ENCODE data around the gene APLNR. TPM values are rescaled to one million over a fixed set of nuclear protein-coding genes. Genes with fewer than 3 reads are reported as not detected.
A peak's percentile ranks its signal among the peaks of the same experiment; 100 is the strongest.

The APLNR gene
- total RNA-seq, 1 experiment from 2014 or later = 0.66 TPM

- TF ChIP-seq CTCF (IDR thresholded peaks at IDR 0.05) (no peak), ATF6 (CRISPR knock-in tag; IDR thresholded peaks at IDR 0.05) (no peak), ZNF396 (CRISPR knock-in tag; IDR thresholded peaks at IDR 0.05; ENCODE audit: borderline replicate concordance) (no peak), ELF4 (CRISPR knock-in tag; IDR thresholded peaks at IDR 0.05; ENCODE audit: low read depth) (no peak), HMGA2 (CRISPR knock-in tag; IDR thresholded peaks at IDR 0.05) (no peak), ZSCAN18 (CRISPR knock-in tag; IDR thresholded peaks at IDR 0.05) (no peak), ZNF121 (CRISPR knock-in tag; IDR thresholded peaks at IDR 0.05) (no peak), KAT7 (CRISPR knock-in tag; IDR thresholded peaks at IDR 0.05; ENCODE audit: borderline replicate concordance) (no peak), ATF1 (CRISPR knock-in tag; IDR thresholded peaks at IDR 0.05) (no peak), PRRX2 (CRISPR knock-in tag; IDR thresholded peaks at IDR 0.05) (no peak), RELA (CRISPR knock-in tag; IDR thresholded peaks at IDR 0.05; ENCODE audit: borderline replicate concordance) (no peak), CREM (CRISPR knock-in tag; IDR thresholded peaks at IDR 0.05) (no peak), CDX4 (CRISPR knock-in tag; IDR thresholded peaks at IDR 0.05; ENCODE audit: borderline replicate concordance) (no peak), IRF2 (CRISPR knock-in tag; IDR thresholded peaks at IDR 0.05; ENCODE audit: borderline replicate concordance, low read depth) (no peak)
- Mint-ChIP-seq H3K27me3 (ENCODE audit: low read depth) (no peaks in the 10 kb centered on the region; the same call in 1 of the 2 replicates), H3K36me3 (no peaks in the 10 kb centered on the region), H3K4me3 (no peak overlapping the region), H3K27ac (no peak overlapping the region), H3K9me3 (peaks cover 4% of the 10 kb centered on the region; the same call in 1 of the 2 replicates), H3K4me1 (peaks cover 24% of the 10 kb centered on the region)
- peak; percentile 51 for ATAC-seq
- DNase-seq (ENCODE audit: low spot score) = no peak
- CTCF ChIA-PET = interaction anchor here (1.4 kb wide), 1 partner anchor 58 kb away, joined by 10 read pairs; no protein-coding TSS in a partner anchor
- POLR2A ChIA-PET = interaction anchor here (0.5 kb wide), 1 partner anchor 521 kb away, joined by 6 read pairs; the partner anchor contains the start of genes MED19 and TMX2
Observed at GRCh38 chr11:57191311-57192219, 45.5 kb downstream of the APLNR start.

GRCh38 chr11:57190548-57190947, 46.5 kb downstream of the APLNR start:
- H3K4me3 Mint-ChIP-seq = no peak overlapping the region
- CTCF ChIA-PET = interaction anchor here (1.4 kb wide), 1 partner anchor 59 kb away, joined by 10 read pairs; no protein-coding TSS in a partner anchor
- peaks cover 24% of the 10 kb centered on the region for H3K4me1 Mint-ChIP-seq
- no peak overlapping the region for H3K27ac Mint-ChIP-seq
- no peak for ATAC-seq
- no peaks in the 10 kb centered on the region for H3K36me3 Mint-ChIP-seq
- no peak for DNase-seq (ENCODE audit: low spot score)
- H3K27me3 Mint-ChIP-seq (ENCODE audit: low read depth) = no peaks in the 10 kb centered on the region; the same call in none of the 2 replicates
- H3K9me3 Mint-ChIP-seq = peaks cover 4% of the 10 kb centered on the region; the same call in 1 of the 2 replicates
- POLR2A ChIA-PET = interaction anchor here (1.1 kb wide), 1 partner anchor 9 kb away, joined by 3 read pairs; no protein-coding TSS in a partner anchor
- TF ChIP-seq FOXP1 (CRISPR knock-in tag; IDR thresholded peaks at IDR 0.05; ENCODE audit: borderline replicate concordance) (no peak), CREM (CRISPR knock-in tag; IDR thresholded peaks at IDR 0.05) (no peak), JAZF1 (CRISPR knock-in tag; IDR thresholded peaks at IDR 0.05) (no peak), E2F1 (CRISPR knock-in tag; IDR thresholded peaks at IDR 0.05) (no peak), CTCF (IDR thresholded peaks at IDR 0.05) (no peak), AR (CRISPR knock-in tag; IDR thresholded peaks at IDR 0.05) (no peak), EMX1 (CRISPR knock-in tag; IDR thresholded peaks at IDR 0.05) (no peak)
